ENCODE results near the gene KLF14.
A peak's percentile ranks its signal among the peaks of the same experiment; 100 is the strongest.
"Not testable (repeated sequence)": the region's sequence is repeated elsewhere in the genome, so short reads cannot be mapped to it uniquely, and the experiment has no call there.

KLF14 gene

GRCh38 chr7:130733931-130734814 lies at the start of gene KLF14:
KLF14 (minus strand) TSS chr7:130734207; CDS start chr7:130734033, 174 bp downstream.
- DNase-seq, result no peak

- DNase-seq, result no peak
These were observed 47.3 kb upstream of the KLF14 start for GRCh38 chr7:130781346-130781745.

GRCh38 chr7:130777426-130777825 lies 43.4 kb upstream of the KLF14 start:
- DNase-seq, result no peak

- not testable (repeated sequence) for DNase-seq
These were observed 38.4 kb upstream of the KLF14 start for GRCh38 chr7:130772456-130772855.

GRCh38 chr7:130768854-130769253 lies 34.8 kb upstream of the KLF14 start:
- DNase-seq, result no peak

- not testable (repeated sequence) for DNase-seq
These were observed 30.6 kb upstream of the KLF14 start for GRCh38 chr7:130764569-130764968.

- DNase-seq, result no peak
These were observed 24.5 kb upstream of the KLF14 start for GRCh38 chr7:130758429-130759056.

GRCh38 chr7:130756316-130756715 lies 22.3 kb upstream of the KLF14 start:
- no peak for DNase-seq

- DNase-seq, result no peak
These were observed 18.4 kb upstream of the KLF14 start for GRCh38 chr7:130752424-130752823.

GRCh38 chr7:130750755-130751154 lies 16.7 kb upstream of the KLF14 start:
- no peak for DNase-seq

GRCh38 chr7:130748531-130749389 lies 14.8 kb upstream of the KLF14 start:
- DNase-seq, result no peak

GRCh38 chr7:130741331-130741995 lies 7.5 kb upstream of the KLF14 start:
- no peak for DNase-seq

GRCh38 chr7:130740606-130741005 lies 6.6 kb upstream of the KLF14 start:
- DNase-seq, result no peak

GRCh38 chr7:130736298-130736900 lies 2.4 kb upstream of the KLF14 start:
- no peak for DNase-seq

GRCh38 chr7:130734815-130735716 lies 1.1 kb upstream of the KLF14 start:
- DNase-seq, result no peak

- DNase-seq, result no peak
These were observed 752 bp downstream of the KLF14 start for GRCh38 chr7:130732980-130733930.

- no peak for DNase-seq
These were observed 10.2 kb downstream of the KLF14 start for GRCh38 chr7:130723784-130724183.

GRCh38 chr7:130721486-130722277 lies 12.3 kb downstream of the KLF14 start:
- peak; percentile 42 for DNase-seq

GRCh38 chr7:130719541-130719940 lies 14.5 kb downstream of the KLF14 start:
- no peak for DNase-seq
